ENCODE results near the gene PAXIP1. TPM values are rescaled to one million over a fixed set of nuclear protein-coding genes. Genes with fewer than 3 reads are reported as not detected.
"Not testable (repeated sequence)": the region's sequence is repeated elsewhere in the genome, so short reads cannot be mapped to it uniquely, and the experiment has no call there.

Gene PAXIP1, protein sequence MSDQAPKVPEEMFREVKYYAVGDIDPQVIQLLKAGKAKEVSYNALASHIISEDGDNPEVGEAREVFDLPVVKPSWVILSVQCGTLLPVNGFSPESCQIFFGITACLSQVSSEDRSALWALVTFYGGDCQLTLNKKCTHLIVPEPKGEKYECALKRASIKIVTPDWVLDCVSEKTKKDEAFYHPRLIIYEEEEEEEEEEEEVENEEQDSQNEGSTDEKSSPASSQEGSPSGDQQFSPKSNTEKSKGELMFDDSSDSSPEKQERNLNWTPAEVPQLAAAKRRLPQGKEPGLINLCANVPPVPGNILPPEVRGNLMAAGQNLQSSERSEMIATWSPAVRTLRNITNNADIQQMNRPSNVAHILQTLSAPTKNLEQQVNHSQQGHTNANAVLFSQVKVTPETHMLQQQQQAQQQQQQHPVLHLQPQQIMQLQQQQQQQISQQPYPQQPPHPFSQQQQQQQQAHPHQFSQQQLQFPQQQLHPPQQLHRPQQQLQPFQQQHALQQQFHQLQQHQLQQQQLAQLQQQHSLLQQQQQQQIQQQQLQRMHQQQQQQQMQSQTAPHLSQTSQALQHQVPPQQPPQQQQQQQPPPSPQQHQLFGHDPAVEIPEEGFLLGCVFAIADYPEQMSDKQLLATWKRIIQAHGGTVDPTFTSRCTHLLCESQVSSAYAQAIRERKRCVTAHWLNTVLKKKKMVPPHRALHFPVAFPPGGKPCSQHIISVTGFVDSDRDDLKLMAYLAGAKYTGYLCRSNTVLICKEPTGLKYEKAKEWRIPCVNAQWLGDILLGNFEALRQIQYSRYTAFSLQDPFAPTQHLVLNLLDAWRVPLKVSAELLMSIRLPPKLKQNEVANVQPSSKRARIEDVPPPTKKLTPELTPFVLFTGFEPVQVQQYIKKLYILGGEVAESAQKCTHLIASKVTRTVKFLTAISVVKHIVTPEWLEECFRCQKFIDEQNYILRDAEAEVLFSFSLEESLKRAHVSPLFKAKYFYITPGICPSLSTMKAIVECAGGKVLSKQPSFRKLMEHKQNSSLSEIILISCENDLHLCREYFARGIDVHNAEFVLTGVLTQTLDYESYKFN
- 15.8 TPM for polyA plus RNA-seq (2012; ENCODE audit: missing spikeins)

DNA sequence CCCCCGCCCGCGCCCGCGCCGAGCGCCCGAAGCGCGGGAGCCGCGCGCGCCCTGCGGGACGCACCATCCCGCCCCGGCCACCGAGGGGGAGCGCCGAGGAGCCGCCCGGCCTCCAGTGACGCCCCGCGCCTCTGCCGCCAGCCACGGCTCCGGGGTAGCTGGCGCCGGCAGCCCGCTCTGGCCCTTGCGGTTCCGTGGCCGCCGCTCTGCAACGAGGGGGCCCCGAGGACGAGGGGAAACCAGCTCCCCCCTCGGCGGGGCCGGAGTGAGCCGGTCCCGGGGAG, at the start of gene PAXIP1:
TSS of gene PAXIP1 (minus strand) at position 33 of the 284 bp plus-strand sequence. CDS start 195 bp downstream, outside the sequence.
- DNase-seq (ENCODE audit: insufficient read length): no peak
- FAIRE-seq: peak; percentile 38
- no peak; the same call in 1 of the 2 replicates for TF ChIP-seq TAF1 (IDR thresholded peaks at IDR 0.05; ENCODE audit: borderline replicate concordance, low read depth, low read length)
- TF ChIP-seq POLR2AphosphoS5 (IDR thresholded peaks at IDR 0.05; ENCODE audit: low read depth, low read length): no peak
- TF ChIP-seq POLR2A (IDR thresholded peaks at IDR 0.05; ENCODE audit: low read depth, low read length): no peak

DNA sequence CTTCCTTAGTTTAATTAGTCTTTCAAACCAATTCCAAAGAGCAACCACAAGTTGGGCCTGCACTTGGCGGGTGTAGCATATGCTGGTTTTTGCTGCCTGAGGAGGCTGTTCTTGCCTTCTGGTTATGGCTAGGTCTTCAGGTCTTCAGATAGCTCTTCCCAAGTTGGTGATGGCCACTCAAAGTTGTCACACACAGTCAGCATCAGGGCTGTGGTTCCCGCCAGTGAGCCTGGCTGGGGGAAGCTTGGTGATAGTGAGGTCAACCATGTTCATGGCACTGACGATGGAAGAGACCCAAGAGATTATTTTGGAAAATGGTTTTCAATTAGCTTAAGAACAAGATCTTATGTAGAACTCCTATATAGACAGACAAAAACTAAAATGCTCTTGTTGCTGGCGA, 48.4 kb upstream of the PAXIP1 start:
- DNase-seq (ENCODE audit: insufficient read length): no peak
- no peak for TF ChIP-seq TAF1 (IDR thresholded peaks at IDR 0.05; ENCODE audit: borderline replicate concordance, low read depth, low read length)
- TF ChIP-seq POLR2AphosphoS5 (IDR thresholded peaks at IDR 0.05; ENCODE audit: low read depth, low read length): no peak
- TF ChIP-seq POLR2A (IDR thresholded peaks at IDR 0.05; ENCODE audit: low read depth, low read length): no peak
- no peak for FAIRE-seq

DNA sequence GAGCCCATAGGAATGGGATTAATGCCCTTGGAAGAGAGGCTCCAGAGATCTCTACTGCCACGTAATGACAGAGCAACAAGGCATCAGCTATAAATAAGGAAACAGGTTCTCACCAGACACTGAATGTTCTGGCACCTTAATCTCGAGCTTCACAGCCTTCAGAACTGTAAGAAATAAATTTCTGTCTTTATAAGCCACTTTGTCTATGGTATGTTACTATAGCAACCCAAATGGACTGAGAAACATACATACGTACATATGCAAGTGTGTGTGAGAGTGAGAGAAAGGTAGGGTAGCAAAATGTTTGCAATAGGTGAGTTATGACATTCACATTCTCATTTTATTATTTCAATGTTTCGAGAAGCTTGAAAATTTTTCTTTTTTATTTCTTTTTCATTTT, 45.1 kb upstream of the PAXIP1 start:
- FAIRE-seq: no peak
- no peak for DNase-seq (ENCODE audit: insufficient read length)
- TF ChIP-seq POLR2AphosphoS5 (IDR thresholded peaks at IDR 0.05; ENCODE audit: low read depth, low read length): no peak
- TF ChIP-seq TAF1 (IDR thresholded peaks at IDR 0.05; ENCODE audit: borderline replicate concordance, low read depth, low read length): no peak
- TF ChIP-seq POLR2A (IDR thresholded peaks at IDR 0.05; ENCODE audit: low read depth, low read length): no peak

DNA sequence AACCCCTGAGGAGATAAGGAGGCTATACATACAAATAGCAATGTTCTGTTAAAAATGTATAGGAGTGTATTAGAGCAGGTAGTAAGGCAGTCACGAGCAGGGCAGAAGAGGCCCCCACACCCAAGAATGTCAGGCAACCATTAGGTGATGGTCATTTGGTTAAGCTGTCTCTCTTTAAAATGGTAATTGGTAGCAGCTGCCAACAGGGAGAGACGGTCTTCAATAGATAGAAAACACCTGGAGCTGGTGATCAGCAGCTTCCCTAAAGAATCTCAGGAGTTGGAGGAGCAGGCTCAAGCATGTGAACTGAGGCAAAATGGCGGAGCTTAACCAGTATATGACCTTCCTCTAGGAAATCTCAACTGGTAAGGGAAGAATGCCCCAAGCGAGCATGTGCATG, 40.8 kb upstream of the PAXIP1 start:
- no peak for DNase-seq (ENCODE audit: insufficient read length)
- TF ChIP-seq POLR2AphosphoS5 (IDR thresholded peaks at IDR 0.05; ENCODE audit: low read depth, low read length) (no peak), POLR2A (IDR thresholded peaks at IDR 0.05; ENCODE audit: low read depth, low read length) (no peak), TAF1 (IDR thresholded peaks at IDR 0.05; ENCODE audit: borderline replicate concordance, low read depth, low read length) (no peak)
- FAIRE-seq: no peak

DNA sequence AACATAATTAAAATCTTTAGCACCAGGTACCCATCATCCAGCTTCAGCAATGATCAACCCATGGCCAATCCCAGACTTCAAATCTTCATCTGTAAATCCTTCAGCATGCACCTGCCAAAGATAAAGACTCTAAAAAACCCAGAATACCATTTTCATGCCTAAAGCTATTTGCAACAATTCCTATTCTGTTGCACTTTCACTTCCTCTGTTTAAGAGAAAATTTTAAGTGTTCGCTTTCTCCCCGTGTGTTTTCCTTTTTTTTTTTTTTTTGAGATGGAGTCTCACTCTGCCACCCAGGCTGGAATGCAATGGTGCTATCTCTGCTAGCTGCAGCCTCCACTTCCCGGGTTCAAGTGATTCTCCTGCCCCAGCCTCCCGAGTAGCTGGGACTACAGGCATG, 35.4 kb upstream of the PAXIP1 start:
- no peak for FAIRE-seq
- no peak for TF ChIP-seq POLR2A (IDR thresholded peaks at IDR 0.05; ENCODE audit: low read depth, low read length)
- TF ChIP-seq TAF1 (IDR thresholded peaks at IDR 0.05; ENCODE audit: borderline replicate concordance, low read depth, low read length): no peak
- TF ChIP-seq POLR2AphosphoS5 (IDR thresholded peaks at IDR 0.05; ENCODE audit: low read depth, low read length): no peak
- DNase-seq (ENCODE audit: insufficient read length): no peak

DNA sequence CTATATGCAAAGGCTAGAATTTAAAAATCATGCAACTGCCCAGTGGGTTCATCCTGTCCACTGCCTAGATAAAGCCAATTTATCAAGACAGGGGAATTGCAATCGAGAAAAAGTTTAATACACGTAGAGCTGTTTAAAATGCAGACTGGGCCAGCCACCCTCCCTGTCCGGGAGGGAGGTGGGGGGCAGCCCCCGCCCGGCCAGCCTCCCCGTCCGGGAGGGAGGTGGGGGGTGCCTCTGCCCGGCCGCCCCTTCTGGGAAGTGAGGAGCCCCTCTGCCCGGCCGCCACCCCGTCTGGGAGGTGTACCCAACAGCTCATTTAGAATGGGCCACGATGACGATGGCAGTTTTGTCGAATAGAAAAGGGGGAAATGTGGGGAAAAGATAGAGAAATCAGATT, 31.6 kb upstream of the PAXIP1 start:
- not testable (repeated sequence) for DNase-seq (ENCODE audit: insufficient read length); FAIRE-seq

DNA sequence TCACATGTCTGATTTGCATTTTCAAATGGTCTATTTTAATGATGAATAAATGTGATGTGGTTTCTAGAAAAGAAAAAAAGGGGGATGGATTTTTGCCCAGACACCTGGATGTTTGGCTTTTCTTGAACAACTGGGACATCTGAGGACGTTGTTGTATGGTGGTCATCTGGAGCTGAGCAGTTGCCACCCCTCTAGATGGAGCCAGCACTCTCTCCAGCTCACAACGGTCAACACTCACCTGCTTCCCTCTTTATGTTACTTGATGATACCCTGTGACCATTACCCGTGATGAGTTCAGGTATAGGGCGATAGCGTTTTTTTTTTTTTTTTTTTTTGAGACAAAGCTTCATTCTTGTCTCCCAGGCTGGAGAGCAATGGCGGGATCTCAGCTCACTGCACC, 30.1 kb upstream of the PAXIP1 start:
- no peak for DNase-seq (ENCODE audit: insufficient read length)
- FAIRE-seq: no peak
- TF ChIP-seq POLR2AphosphoS5 (IDR thresholded peaks at IDR 0.05; ENCODE audit: low read depth, low read length) (no peak), POLR2A (IDR thresholded peaks at IDR 0.05; ENCODE audit: low read depth, low read length) (no peak), TAF1 (IDR thresholded peaks at IDR 0.05; ENCODE audit: borderline replicate concordance, low read depth, low read length) (no peak)

DNA sequence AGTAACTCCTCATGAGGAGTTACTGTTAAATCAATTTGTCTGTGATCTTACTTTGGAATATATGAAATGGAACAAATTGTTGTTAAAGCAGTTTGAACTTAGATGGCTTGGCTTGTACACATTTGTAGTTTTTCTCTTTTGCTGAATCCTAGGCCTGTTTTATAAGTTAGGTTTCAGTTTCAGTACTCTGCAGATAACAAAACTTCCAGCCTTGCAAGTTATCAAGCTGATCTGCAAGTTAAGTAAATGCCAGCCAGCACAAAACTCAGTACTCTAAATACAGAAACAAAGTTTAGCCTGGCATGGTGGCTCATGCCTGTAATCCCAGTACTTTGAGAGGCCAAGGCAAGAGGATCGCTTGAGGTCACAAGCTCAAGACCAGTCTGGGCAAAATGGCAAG, 25.0 kb upstream of the PAXIP1 start:
- FAIRE-seq (no peak), DNase-seq (ENCODE audit: insufficient read length) (no peak)
- no peak for TF ChIP-seq POLR2A (IDR thresholded peaks at IDR 0.05; ENCODE audit: low read depth, low read length)
- no peak for TF ChIP-seq POLR2AphosphoS5 (IDR thresholded peaks at IDR 0.05; ENCODE audit: low read depth, low read length)
- TF ChIP-seq TAF1 (IDR thresholded peaks at IDR 0.05; ENCODE audit: borderline replicate concordance, low read depth, low read length): no peak

DNA sequence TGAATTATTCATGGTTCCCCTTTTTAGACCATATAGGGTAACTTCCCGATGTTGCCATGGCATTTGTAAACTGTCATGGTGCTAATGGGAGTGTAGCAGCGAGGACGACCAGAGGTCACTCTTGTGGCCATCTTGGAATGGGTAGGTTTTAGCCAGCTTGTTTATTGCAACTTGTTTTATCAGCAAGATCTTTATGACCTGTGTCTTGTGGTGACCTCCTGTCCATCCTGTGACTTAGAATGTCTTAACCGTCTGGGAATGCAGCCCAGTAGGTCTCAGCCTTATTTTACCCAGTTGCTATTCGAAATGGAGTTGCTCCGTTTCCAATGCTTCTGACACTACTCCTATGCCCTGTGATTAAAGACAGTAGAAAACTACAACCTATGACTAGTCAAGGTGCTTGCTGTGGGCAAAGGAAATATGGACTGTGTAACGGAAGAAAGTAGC, 18.8 kb upstream of the PAXIP1 start:
- DNase-seq (ENCODE audit: insufficient read length): no peak
- no peak for FAIRE-seq
- no peak for TF ChIP-seq POLR2A (IDR thresholded peaks at IDR 0.05; ENCODE audit: low read depth, low read length)
- TF ChIP-seq TAF1 (IDR thresholded peaks at IDR 0.05; ENCODE audit: borderline replicate concordance, low read depth, low read length): no peak
- TF ChIP-seq POLR2AphosphoS5 (IDR thresholded peaks at IDR 0.05; ENCODE audit: low read depth, low read length): no peak

DNA sequence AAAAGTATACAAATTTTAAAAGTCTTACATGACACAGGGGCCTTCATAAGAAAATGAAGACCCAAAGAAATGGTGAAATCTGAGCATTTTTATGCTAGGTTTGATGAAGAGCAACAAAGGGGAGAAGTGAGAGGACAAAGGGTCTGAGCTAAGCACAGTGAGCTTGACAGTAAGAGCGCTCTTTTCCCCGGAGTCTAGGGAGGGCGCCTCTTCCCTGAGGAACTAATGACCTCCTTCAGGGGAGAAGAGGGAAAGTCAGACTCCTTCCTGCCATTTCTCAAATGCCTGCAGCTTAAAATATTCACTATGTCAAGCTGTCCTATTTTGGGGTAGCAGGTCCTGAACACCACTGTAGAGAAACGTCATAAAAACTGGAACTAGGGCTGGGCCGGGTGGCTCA, 18.1 kb upstream of the PAXIP1 start:
- no peak for TF ChIP-seq TAF1 (IDR thresholded peaks at IDR 0.05; ENCODE audit: borderline replicate concordance, low read depth, low read length)
- TF ChIP-seq POLR2A (IDR thresholded peaks at IDR 0.05; ENCODE audit: low read depth, low read length): no peak
- no peak for TF ChIP-seq POLR2AphosphoS5 (IDR thresholded peaks at IDR 0.05; ENCODE audit: low read depth, low read length)
- DNase-seq (ENCODE audit: insufficient read length) (no peak), FAIRE-seq (no peak)

DNA sequence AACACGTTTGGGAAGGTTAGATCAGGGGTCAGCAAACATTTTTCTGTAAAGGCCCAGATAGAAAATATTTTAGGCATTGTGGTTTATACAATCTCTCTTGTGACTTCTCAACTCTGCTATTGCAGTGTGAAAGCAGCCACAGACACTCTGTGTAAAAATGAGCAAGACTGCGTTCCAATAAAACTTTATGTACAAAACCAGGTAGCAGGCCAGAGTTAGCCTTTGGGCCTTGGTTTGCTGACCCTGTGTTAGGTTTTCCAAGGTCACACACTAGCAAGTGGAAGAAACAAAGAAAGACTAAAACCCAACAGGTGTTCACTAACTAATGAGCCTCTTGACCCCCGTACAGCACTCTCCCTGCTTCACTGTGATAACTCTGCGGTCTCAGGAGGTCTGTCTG, 14.9 kb upstream of the PAXIP1 start:
- TF ChIP-seq POLR2AphosphoS5 (IDR thresholded peaks at IDR 0.05; ENCODE audit: low read depth, low read length) (no peak), POLR2A (IDR thresholded peaks at IDR 0.05; ENCODE audit: low read depth, low read length) (no peak), TAF1 (IDR thresholded peaks at IDR 0.05; ENCODE audit: borderline replicate concordance, low read depth, low read length) (no peak)
- FAIRE-seq (no peak), DNase-seq (ENCODE audit: insufficient read length) (no peak)
